MM.1S (cell line): ENCODE measurements around the gene CAMSAP1.

Source experiments
- CTCF ChIP-seq: fragments of 300-600 bp; sonication (generic); IDR thresholded peaks from 2 replicates; pipeline ENCODE4 v1.5.1; 2016; ENCODE audit warnings: antibody characterized with exemption, low read length, mixed read lengths
- EZH2 ChIP-seq: fragments of 300-600 bp; sonication (generic); optimal IDR thresholded peaks from 2 replicates; pipeline ENCODE3; 2017; ENCODE audit warnings: low read depth, mild to moderate bottlenecking, antibody characterized with exemption, low read length, mixed read lengths
- EZH2phosphoT487 ChIP-seq: fragments of 300-600 bp; sonication (generic); IDR thresholded peaks from 2 replicates; pipeline ENCODE4 v1.6.1; 2018; ENCODE audit warnings: antibody characterized with exemption, low read length

- no peak for TF ChIP-seq CTCF
- no peak for TF ChIP-seq EZH2
- TF ChIP-seq EZH2phosphoT487: no peak
These were observed 131.4 kb downstream of the CAMSAP1 start for GRCh38 chr9:135775911-135776310.
